K562 (cell line): ENCODE measurements around the gene APOL3. TPM values are rescaled to one million over a fixed set of nuclear protein-coding genes. Genes with fewer than 3 reads are reported as not detected.

Experiments used
- CBFB ChIP-seq: sonication (generic); formaldehyde crosslinking; IDR thresholded peaks from 2 replicates; pipeline ENCODE4 v1.4.0; 2020; ENCODE audit warnings: mild to moderate bottlenecking, missing genetic modification reagents
- CEBPZ ChIP-seq: fragments of 150-350 bp; IDR thresholded peaks from 2 replicates; pipeline ENCODE4 v1.6.1; 2014; ENCODE audit warnings: low read depth, mild to moderate bottlenecking, low read length, borderline replicate concordance
- GABPA ChIP-seq: fragments of 200-800 bp; sonication (Bioruptor generic); conservative IDR thresholded peaks from 2 replicates; pipeline ENCODE4 v1.6.1; 2016; ENCODE audit warnings: low read depth, missing genetic modification characterization, missing compliant biosample characterization
- HBP1 ChIP-seq: fragments of 450-650 bp; formaldehyde crosslinking; IDR thresholded peaks from 2 replicates; pipeline ENCODE4 v1.4.0; 2022; ENCODE audit warnings: missing genetic modification characterization
- HDAC8 ChIP-seq: fragments of 450-650 bp; IDR thresholded peaks from 2 replicates; pipeline ENCODE4 v1.6.1; 2016; ENCODE audit warnings: mild to moderate bottlenecking, missing genetic modification characterization, moderate library complexity, missing compliant biosample characterization
- KLF10 ChIP-seq: fragments of 250-450 bp; sonication (Bioruptor Pico); IDR thresholded peaks from 2 replicates; pipeline ENCODE4 v1.6.1; 2021; ENCODE audit warnings: matching md5 sums
- NR2C1 ChIP-seq, 2 experiments: fragments of 450-650 bp; IDR thresholded peaks; 2 replicates each; pipeline ENCODE4 v1.6.1; 2017; ENCODE audit warnings: mild to moderate bottlenecking in 2 of 2, antibody characterized with exemption in 1 of 2, inconsistent platforms in 1 of 2, missing compliant biosample characterization in 1 of 2, missing genetic modification characterization in 1 of 2
- RAD21 ChIP-seq, 2 experiments: fragments of 250-450 bp in 1 of 2; fragments of 450-650 bp in 1 of 2; sonication (Bioruptor Pico) in 1 of 2; formaldehyde crosslinking in 1 of 2; IDR thresholded peaks in 1 of 2; conservative IDR thresholded peaks in 1 of 2; 2 replicates each; pipeline versions ENCODE4 v1.4.0 to v1.8.0; 2020 to 2022; ENCODE audit warnings: mild to moderate bottlenecking in 2 of 2, moderate library complexity in 1 of 2
- REST ChIP-seq, 2 experiments: fragments of 450-650 bp; formaldehyde crosslinking in 1 of 2; IDR thresholded peaks; 2 replicates each; pipeline versions ENCODE4 v1.4.0 to v1.6.1; 2014 to 2020; ENCODE audit warnings: mild to moderate bottlenecking in 2 of 2, borderline replicate concordance in 1 of 2, low read depth in 1 of 2
- ZNF24 ChIP-seq: fragments of 450-650 bp; IDR thresholded peaks from 2 replicates; pipeline ENCODE4 v1.6.1; 2016
- polyA plus RNA-seq, 8 experiments: library from polyadenylated mRNA; depleted of rRNA in 4 of 8; stranded (reverse) in 5 of 8; unstranded in 3 of 8; fragments of >200 nt; fragmentation: Nextera tagmentation in 2 of 8; fragmentation: Illumina TruSeq in 1 of 8; extraction: Ambion mirVana in 2 of 8; extraction: Trizol in 1 of 8; gene quantifications; 2 replicates each; pipeline versions ENCODE4 v1.2.1 to v1.2.3, GENCODE V29; 2011 to 2014; ENCODE audit warnings: inconsistent platforms in 1 of 8, missing spikeins in 1 of 8
- total RNA-seq, 7 experiments: library from RNA; depleted of rRNA in 6 of 7; stranded (reverse); fragments of >200 nt in 6 of 7; fragmentation: Illumina TruSeq in 2 of 7; extraction: Trizol in 2 of 7; gene quantifications; 2 replicates each; pipeline versions ENCODE4 v1.2.1 to v1.2.3, GENCODE V29; 2011 to 2021; ENCODE audit warnings: low replicate concordance in 1 of 7

The APOL3 gene
- total and polyA plus RNA-seq, 9 of the 15 experiments (the other 6 are each of a cell fraction or from before 2014, with no cell fraction given), result 0.25 to 1.1 (median 0.56) TPM; not detected in 1

- TF ChIP-seq RAD21 (CRISPR knock-in tag; conservative IDR thresholded peaks at IDR 0.05 in 1 of 2, IDR thresholded peaks at IDR 0.05 in 1 of 2), result no peak; a peak in 1 of 4 replicates
- TF ChIP-seq CBFB, result no peak
- no peak for TF ChIP-seq CEBPZ
- TF ChIP-seq GABPA (tag), result no peak
- TF ChIP-seq ZNF24, result no peak
- no peak for TF ChIP-seq HDAC8 (tag)
- no peak for TF ChIP-seq HBP1 (CRISPR knock-in tag)
- no peak for TF ChIP-seq KLF10 (CRISPR knock-in tag)
- TF ChIP-seq NR2C1 (IDR thresholded peaks at IDR 0.05), result no peak
- no peak for TF ChIP-seq NR2C1 (tag; IDR thresholded peaks at IDR 0.05)
- no peak for TF ChIP-seq REST (IDR thresholded peaks at IDR 0.05; ENCODE audit: borderline replicate concordance)
- no peak for TF ChIP-seq REST (CRISPR knock-in tag; IDR thresholded peaks at IDR 0.05; ENCODE audit: low read depth)
Observed at GRCh38 chr22:36201630-36202319, 41.2 kb upstream of the APOL3 start, which contains the start of gene APOL4 (continued).
